NB4 (cell line): ENCODE results near the gene CAMTA1.

Experiments used
- POLR2A ChIP-seq: IDR thresholded peaks from 2 replicates; pipeline ENCODE4 v1.6.1; 2011; ENCODE audit warnings: mild to moderate bottlenecking; ENCODE audit not compliant: insufficient read length; ENCODE audit errors: extremely low read depth
- TF ChIP-seq, protein P1 (sequence below): IDR thresholded peaks from one replicate; pipeline ENCODE4 v1.5.1; 2012; ENCODE audit warnings: low read depth, low read length

DNA sequence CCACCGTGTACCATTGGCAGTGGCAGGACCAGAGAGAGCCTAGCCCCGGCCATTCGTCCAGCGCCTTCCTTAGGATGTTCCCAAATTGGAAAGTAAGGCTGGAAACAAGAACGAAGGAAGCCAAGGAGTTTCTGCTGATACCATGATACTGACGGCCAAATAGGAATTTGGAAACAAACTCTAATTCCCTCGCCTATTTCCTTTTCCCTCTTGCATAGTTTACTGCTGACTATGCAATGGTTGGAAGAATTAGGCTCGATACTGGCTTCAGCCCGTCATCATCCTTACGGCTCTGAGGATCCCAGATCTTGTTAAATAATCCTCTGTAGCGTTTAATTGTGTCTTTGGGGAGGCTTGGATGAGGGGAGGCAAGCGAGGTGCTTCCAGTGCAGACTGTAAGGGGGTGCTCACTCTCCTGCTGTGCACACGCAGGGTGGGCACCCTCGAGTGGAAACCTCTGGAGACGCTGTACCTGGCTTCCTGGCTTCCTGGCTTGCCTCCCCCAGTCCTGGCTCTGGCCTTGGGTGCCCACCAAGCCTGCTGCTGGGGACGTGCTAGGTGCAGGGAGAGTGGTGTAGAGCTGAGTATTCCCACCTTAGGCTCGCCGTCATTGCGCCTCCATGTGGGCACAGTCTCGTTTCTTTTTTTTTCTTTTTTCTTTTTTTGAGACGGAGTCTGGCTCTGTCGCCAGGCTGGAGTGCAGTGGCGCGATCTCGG is 27.4 kb upstream of the CAMTA1 start:
- TF ChIP-seq POLR2A: no peak
- TF ChIP-seq, protein P1, sequence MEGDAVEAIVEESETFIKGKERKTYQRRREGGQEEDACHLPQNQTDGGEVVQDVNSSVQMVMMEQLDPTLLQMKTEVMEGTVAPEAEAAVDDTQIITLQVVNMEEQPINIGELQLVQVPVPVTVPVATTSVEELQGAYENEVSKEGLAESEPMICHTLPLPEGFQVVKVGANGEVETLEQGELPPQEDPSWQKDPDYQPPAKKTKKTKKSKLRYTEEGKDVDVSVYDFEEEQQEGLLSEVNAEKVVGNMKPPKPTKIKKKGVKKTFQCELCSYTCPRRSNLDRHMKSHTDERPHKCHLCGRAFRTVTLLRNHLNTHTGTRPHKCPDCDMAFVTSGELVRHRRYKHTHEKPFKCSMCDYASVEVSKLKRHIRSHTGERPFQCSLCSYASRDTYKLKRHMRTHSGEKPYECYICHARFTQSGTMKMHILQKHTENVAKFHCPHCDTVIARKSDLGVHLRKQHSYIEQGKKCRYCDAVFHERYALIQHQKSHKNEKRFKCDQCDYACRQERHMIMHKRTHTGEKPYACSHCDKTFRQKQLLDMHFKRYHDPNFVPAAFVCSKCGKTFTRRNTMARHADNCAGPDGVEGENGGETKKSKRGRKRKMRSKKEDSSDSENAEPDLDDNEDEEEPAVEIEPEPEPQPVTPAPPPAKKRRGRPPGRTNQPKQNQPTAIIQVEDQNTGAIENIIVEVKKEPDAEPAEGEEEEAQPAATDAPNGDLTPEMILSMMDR: no peak
